ENCODE results near the gene NFATC4.

The NFATC4 gene

DNA sequence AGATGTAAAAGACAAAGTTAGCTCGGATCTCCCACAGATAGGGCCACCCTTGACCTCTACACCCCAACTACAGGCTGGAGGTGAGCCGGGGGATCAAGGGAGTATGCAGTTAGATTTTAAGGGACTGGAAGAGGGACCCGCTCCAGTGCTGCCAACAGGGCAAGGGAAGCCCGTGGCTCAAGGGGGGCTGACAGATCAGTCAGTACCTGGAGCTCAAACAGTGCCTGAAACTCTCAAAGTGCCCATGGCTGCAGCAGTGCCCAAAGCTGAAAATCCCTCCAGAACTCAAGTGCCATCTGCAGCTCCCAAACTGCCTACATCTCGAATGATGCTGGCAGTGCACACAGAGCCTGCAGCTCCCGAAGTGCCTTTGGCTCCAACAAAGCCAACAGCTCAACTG lies 41.2 kb downstream of the NFATC4 start:
- H3K27ac ChIP-seq, result no peak overlapping the region
- TF ChIP-seq, protein P1, sequence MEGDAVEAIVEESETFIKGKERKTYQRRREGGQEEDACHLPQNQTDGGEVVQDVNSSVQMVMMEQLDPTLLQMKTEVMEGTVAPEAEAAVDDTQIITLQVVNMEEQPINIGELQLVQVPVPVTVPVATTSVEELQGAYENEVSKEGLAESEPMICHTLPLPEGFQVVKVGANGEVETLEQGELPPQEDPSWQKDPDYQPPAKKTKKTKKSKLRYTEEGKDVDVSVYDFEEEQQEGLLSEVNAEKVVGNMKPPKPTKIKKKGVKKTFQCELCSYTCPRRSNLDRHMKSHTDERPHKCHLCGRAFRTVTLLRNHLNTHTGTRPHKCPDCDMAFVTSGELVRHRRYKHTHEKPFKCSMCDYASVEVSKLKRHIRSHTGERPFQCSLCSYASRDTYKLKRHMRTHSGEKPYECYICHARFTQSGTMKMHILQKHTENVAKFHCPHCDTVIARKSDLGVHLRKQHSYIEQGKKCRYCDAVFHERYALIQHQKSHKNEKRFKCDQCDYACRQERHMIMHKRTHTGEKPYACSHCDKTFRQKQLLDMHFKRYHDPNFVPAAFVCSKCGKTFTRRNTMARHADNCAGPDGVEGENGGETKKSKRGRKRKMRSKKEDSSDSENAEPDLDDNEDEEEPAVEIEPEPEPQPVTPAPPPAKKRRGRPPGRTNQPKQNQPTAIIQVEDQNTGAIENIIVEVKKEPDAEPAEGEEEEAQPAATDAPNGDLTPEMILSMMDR (IDR thresholded peaks at IDR 0.05; ENCODE audit: low read depth, low read length), result no peak
- H3K27me3 ChIP-seq (ENCODE audit: insufficient read depth, low read depth, severe bottlenecking), result no peaks in the 10 kb centered on the region
- H3K36me3 ChIP-seq, result peaks cover 30% of the 10 kb centered on the region
- H3K4me3 ChIP-seq (ENCODE audit: low read depth, low read length), result no peak overlapping the region
- no peak for DNase-seq
- no peaks in the 10 kb centered on the region for H3K9me3 ChIP-seq (ENCODE audit: severe bottlenecking)

DNA sequence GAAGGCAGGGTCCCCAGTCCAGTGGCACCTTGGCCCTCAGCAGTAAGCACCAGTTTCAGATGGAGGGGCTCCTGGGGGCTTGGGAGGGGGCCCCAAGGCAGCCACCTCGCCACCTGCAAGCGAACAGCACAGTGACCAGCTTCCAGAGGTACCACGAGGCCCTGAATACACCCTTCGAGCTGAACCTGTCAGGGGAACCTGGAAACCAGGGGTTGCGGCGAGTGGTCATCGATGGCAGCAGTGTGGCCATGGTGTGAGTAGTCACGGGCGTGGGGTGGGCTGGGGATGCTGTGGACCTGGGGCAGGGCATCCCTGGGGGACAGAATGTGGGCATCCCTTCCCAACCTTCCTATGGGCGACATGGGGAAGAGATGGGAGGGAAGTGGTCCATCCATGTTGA lies 42.0 kb downstream of the NFATC4 start:
- Histone ChIP-seq H3K27me3 (ENCODE audit: insufficient read depth, low read depth, severe bottlenecking) (no peaks in the 10 kb centered on the region), H3K27ac (no peak overlapping the region), H3K4me3 (ENCODE audit: low read depth, low read length) (no peak overlapping the region), H3K9me3 (ENCODE audit: severe bottlenecking) (no peaks in the 10 kb centered on the region), H3K36me3 (peaks cover 34% of the 10 kb centered on the region)
- no peak for DNase-seq
- TF ChIP-seq, protein P1 (IDR thresholded peaks at IDR 0.05; ENCODE audit: low read depth, low read length), result no peak

DNA sequence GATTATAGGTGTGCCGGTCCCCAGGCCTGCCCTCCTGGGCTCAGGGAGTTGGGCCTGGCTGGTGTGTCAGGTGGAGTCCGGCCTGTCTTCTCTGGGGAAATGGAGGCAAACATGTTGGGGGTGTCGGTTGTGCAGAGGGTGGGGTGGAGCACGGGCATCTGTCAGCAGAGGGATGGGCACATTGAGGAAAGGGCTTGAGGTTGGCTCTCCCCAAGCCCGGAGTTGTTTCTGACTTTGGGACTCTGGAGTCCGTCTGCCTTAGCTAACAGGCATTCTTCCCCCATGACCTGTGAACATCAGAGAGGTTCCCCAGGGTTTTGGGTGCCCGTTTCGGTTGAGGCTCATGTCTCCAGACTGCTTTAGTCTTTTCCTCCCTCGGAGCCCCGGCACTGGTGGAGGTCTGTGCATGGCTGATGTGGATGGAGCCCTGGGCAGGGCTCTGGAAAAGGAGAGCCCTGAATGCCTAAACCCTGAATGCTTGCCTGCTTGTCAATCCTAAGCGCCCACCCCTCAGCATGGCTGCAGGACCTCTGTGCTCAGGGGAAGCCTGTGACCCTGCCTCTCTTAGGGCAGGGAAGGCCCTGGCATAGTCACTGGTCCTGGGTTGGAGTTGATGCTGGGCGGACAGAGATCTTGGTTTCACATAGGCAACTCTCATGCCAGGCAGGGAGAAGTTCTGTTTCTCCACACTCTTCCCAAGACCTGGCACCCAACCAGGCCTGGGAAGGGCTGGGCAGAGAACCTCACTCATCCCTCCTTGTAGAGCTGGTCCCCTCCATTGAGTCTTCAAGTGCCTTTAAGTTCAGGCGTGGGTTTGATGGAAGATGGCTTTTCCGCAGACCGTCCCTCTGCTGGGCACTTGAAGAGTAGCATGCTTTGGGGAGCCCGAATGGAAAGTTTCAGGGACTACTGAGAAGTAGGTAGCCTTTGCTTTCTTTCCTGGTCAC lies 43.7 kb downstream of the NFATC4 start:
- DNase-seq, result peak; percentile 67

DNA sequence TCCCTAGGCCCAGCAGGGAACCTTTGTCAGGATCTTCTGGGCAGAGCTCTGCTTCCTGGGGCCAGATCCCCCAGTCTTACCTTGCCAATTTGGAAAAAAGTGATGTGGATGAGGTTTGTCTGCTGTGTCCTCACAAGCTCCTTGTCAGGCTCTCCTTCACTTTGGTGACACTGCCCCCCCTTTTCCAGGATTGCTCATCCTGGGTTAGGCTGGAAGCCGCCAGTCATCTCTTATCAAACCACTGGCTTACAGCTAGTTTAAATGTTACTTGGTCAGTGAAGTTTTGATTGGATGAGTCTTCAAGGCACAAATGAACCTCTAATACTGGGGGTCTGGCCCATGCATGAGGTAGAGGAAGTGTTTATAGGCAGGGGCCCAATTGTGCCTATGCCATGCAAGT lies 46.1 kb downstream of the NFATC4 start:
- Histone ChIP-seq H3K27me3 (ENCODE audit: insufficient read depth, low read depth, severe bottlenecking) (no peaks in the 10 kb centered on the region), H3K36me3 (peaks cover 21% of the 10 kb centered on the region), H3K9me3 (ENCODE audit: severe bottlenecking) (no peaks in the 10 kb centered on the region), H3K27ac (no peak overlapping the region), H3K4me3 (ENCODE audit: low read depth, low read length) (no peak overlapping the region)
- DNase-seq, result no peak
- TF ChIP-seq, protein P1 (IDR thresholded peaks at IDR 0.05; ENCODE audit: low read depth, low read length), result no peak

More for the DNA sequence above, 43.7 kb downstream of the NFATC4 start:
- H3K4me3 ChIP-seq (ENCODE audit: low read depth, low read length), result no peak overlapping the region
- H3K27me3 ChIP-seq (ENCODE audit: insufficient read depth, low read depth, severe bottlenecking), result no peaks in the 10 kb centered on the region
- H3K9me3 ChIP-seq (ENCODE audit: severe bottlenecking), result no peaks in the 10 kb centered on the region
- peaks cover 26% of the 10 kb centered on the region for H3K36me3 ChIP-seq
- TF ChIP-seq, protein P1 (IDR thresholded peaks at IDR 0.05; ENCODE audit: low read depth, low read length), result peak; percentile 82
- no peak overlapping the region for H3K27ac ChIP-seq

DNA sequence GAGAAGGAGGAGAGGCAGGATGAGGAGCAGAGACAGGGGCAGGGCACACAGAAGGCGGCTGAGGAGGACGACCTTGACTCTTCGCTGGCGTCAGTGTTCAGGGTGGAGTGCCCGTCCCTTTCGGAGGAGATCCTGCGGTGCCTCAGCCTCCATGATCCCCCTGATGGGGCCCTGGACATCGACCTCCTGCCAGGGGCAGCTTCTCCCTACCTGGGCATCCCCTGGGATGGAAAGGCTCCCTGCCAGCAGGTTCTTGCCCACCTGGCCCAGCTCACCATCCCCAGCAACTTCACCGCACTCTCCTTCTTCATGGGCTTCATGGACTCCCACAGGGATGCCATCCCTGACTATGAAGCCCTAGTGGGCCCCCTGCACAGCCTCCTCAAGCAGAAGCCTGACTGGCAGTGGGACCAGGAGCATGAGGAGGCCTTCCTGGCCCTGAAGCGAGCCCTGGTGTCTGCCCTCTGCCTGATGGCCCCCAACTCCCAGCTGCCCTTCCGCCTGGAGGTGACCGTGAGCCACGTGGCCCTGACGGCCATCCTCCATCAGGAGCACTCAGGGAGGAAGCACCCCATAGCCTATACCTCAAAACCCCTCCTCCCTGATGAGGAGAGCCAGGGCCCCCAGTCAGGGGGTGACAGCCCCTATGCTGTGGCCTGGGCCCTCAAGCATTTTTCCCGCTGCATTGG lies 46.9 kb downstream of the NFATC4 start:
- DNase-seq, result no peak
- Histone ChIP-seq H3K27me3 (ENCODE audit: insufficient read depth, low read depth, severe bottlenecking) (no peaks in the 10 kb centered on the region), H3K4me3 (ENCODE audit: low read depth, low read length) (no peak overlapping the region), H3K9me3 (ENCODE audit: severe bottlenecking) (no peaks in the 10 kb centered on the region), H3K36me3 (peaks cover 21% of the 10 kb centered on the region), H3K27ac (no peak overlapping the region)
- TF ChIP-seq, protein P1 (IDR thresholded peaks at IDR 0.05; ENCODE audit: low read depth, low read length), result no peak
